ENCODE data around the gene LIN54. TPM values are rescaled to one million over a fixed set of nuclear protein-coding genes. Genes with fewer than 3 reads are reported as not detected.

The LIN54 gene
- 32.4 and 47.9 TPM in 2 replicates for total RNA-seq (2011; cell fraction: chromatin; rRNA removed; ENCODE audit: low replicate concordance)
- total RNA-seq (2011; cell fraction: nucleolus; rRNA removed): 13.2 and 15.8 TPM in 2 replicates
- total RNA-seq (2011; cell fraction: nucleoplasm; rRNA removed): 21.3 and 40.8 TPM in 2 replicates
- 14.3 and 15.4 TPM in 2 replicates for total RNA-seq (2014; rRNA removed)
- total RNA-seq (2014; rRNA removed; fragmentation: Illumina TruSeq; extraction: Trizol): 19.4 and 22.2 TPM in 2 replicates
- total RNA-seq (2015; rRNA removed; fragmentation: Illumina TruSeq; extraction: Trizol): 21.4 and 22.5 TPM in 2 replicates
- total RNA-seq (2021): 15.8 and 17.7 TPM in 2 replicates
- 17.3 and 22.2 TPM in 2 replicates for polyA plus RNA-seq (2011; rRNA removed)
- polyA plus RNA-seq (2011; cell fraction: cytosol; rRNA removed): 12.6 and 13.5 TPM in 2 replicates
- 11.7 and 11.9 TPM in 2 replicates for polyA plus RNA-seq (2011; cell fraction: nucleus; rRNA removed)
- polyA plus RNA-seq (2012): 9.6 and 9.8 TPM in 2 replicates
- polyA plus RNA-seq (2014; fragmentation: Illumina TruSeq; extraction: Trizol): 15.4 and 16.8 TPM in 2 replicates
- polyA plus RNA-seq (2014; fragmentation: Nextera tagmentation; extraction: Ambion mirVana): 1 to 10 TPM; 2.2 to 2.5 TPM
- polyA plus RNA-seq (2014; rRNA removed): 11.6 and 13.7 TPM in 2 replicates
- 53.0 and 63.6 TPM in 2 replicates for polyA minus RNA-seq (2011; rRNA and poly(A)+ RNA removed)
- polyA minus RNA-seq (2011; cell fraction: cytosol; rRNA and poly(A)+ RNA removed): 11.9 and 15.4 TPM in 2 replicates
- 17.5 and 23.4 TPM in 2 replicates for polyA minus RNA-seq (2011; cell fraction: nucleus; rRNA and poly(A)+ RNA removed)
- Bru-seq, nascent RNA: percentile 78 among the genes with signal in this experiment
- BruChase-seq, experiment 1, labeled RNA remaining after a 2-hour chase: percentile 85 among the genes with signal in this experiment
- BruChase-seq, experiment 2, labeled RNA remaining after a 6-hour chase: percentile 85 among the genes with signal in this experiment
- long read RNA-seq, experiment 1, full-length matches to known transcripts: 25 of 54 reads
- long read RNA-seq, experiment 1, partial matches to known transcripts: 11 of 54 reads
- long read RNA-seq, experiment 1, other reads (novel, unspliced or antisense): 18 of 54 reads
- long read RNA-seq, experiment 2, partial matches to known transcripts: 0 of 12 reads
- long read RNA-seq, experiment 2, other reads (novel, unspliced or antisense): 11 of 12 reads
- long read RNA-seq, experiment 3, partial matches to known transcripts: 0 of 6 reads
- long read RNA-seq, experiment 3, other reads (novel, unspliced or antisense): 2 of 6 reads

- H3K9ac ChIP-seq (ENCODE audit: insufficient read depth in 1 of 2, low read depth in 2 of 2, low read length in 2 of 2): peak within 1 kb of the TSS; percentile 85 to 93
- under 1% methylated on average over 36 of the region's 54 CpGs for WGBS (ENCODE audit: insufficient coverage, low coverage, missing lambda C conversion rate)
- no peaks in the 10 kb centered on the region for H3K36me3 ChIP-seq (ENCODE audit: control insufficient read depth, insufficient read depth, low read length)
- peaks cover 69% of the 10 kb centered on the region for H3K79me2 ChIP-seq (ENCODE audit: control insufficient read depth, insufficient read depth, low read length)
- in situ Hi-C loops (cut with MboI) (no loop called here), intact Hi-C loops (cut with micrococcal nuclease) (loop anchor here (5.0 to 10.0 kb wide), 2 partner anchors 252 to 636 kb away; partner anchors contain the start of gene HNRNPD)
- peaks cover 6 to 16% of the 10 kb centered on the region in 2 experiments; a peak in 3 of 5 replicates for H3K4me1 ChIP-seq (replicated peaks in 1 of 2; ENCODE audit: control insufficient read depth in 2 of 2, insufficient read depth in 2 of 2, low read length in 2 of 2)
- H3K27ac ChIP-seq (ENCODE audit: extremely low read depth, low read depth, low read length): peak within 1 kb of the TSS; percentile 87
- POLR2A ChIA-PET: interaction anchor here (0.9 to 2.9 kb wide), 6 partner anchors 11 to 527 kb away, joined by 3 to 14 read pairs (median 5); partner anchors contain the start of genes COPS4 and THAP9
- H3K27me3 ChIP-seq (ENCODE audit: control insufficient read depth in 2 of 2, insufficient read depth in 2 of 2, low read length in 2 of 2): no peaks in the 10 kb centered on the region
- no TSS peak for BruUV-seq (replicated peaks)
- peak within 1 kb of the TSS; percentile 87 for H3K4me3 ChIP-seq
- H3K9me3 ChIP-seq (replicated peaks; ENCODE audit: control insufficient read depth, insufficient read depth, low read depth, low read length): no peaks in the 10 kb centered on the region
- FAIRE-seq (peak; percentile 80), DNase-seq (ENCODE audit: extremely low read depth in 1 of 4, low spot score in 3 of 4) (peak; percentile 74 to 88 (median 80)), ATAC-seq (peak; percentile 63)
- peak within 1 kb of the TSS; percentile 77 for H2AFZ ChIP-seq (ENCODE audit: low read depth, low read length)
- peak within 1 kb of the TSS; percentile 92 for H3K4me2 ChIP-seq (ENCODE audit: insufficient read depth, low read length)
- CTCF ChIA-PET (ENCODE audit: low intra/inter-chr PET ratio): no interaction called here
- H3K9me1 ChIP-seq (ENCODE audit: control insufficient read depth, insufficient read depth, low read length): no peaks in the 10 kb centered on the region
- no peaks in the 10 kb centered on the region for H4K20me1 ChIP-seq (replicated peaks; ENCODE audit: control insufficient read depth, insufficient read depth, low read length)
- no peak for TF ChIP-seq ZNF282 (CRISPR knock-in tag; IDR thresholded peaks at IDR 0.05)
- TF ChIP-seq FIP1L1 (IDR thresholded peaks at IDR 0.05; ENCODE audit: low read depth, low read length, poor library complexity, severe bottlenecking): no peak
- TF ChIP-seq ZNF146 (CRISPR knock-in tag; IDR thresholded peaks at IDR 0.05; ENCODE audit: unreplicated experiment): no peak
- peak; percentile 85 for TF ChIP-seq POLR2G (IDR thresholded peaks at IDR 0.05; ENCODE audit: low read depth, low read length)
- TF ChIP-seq CBX2 (IDR thresholded peaks at IDR 0.05; ENCODE audit: insufficient read depth, low read length, poor library complexity, severe bottlenecking): no peak
- TF ChIP-seq, protein P1, sequence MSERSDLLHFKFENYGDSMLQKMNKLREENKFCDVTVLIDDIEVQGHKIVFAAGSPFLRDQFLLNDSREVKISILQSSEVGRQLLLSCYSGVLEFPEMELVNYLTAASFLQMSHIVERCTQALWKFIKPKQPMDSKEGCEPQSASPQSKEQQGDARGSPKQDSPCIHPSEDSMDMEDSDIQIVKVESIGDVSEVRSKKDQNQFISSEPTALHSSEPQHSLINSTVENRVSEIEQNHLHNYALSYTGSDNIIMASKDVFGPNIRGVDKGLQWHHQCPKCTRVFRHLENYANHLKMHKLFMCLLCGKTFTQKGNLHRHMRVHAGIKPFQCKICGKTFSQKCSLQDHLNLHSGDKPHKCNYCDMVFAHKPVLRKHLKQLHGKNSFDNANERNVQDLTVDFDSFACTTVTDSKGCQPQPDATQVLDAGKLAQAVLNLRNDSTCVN (CRISPR knock-in tag; IDR thresholded peaks at IDR 0.05): no peak
- TF ChIP-seq ZNF589 (CRISPR knock-in tag; IDR thresholded peaks at IDR 0.05; ENCODE audit: low read depth): no peak
- no peak for TF ChIP-seq KAT2B (IDR thresholded peaks at IDR 0.05; ENCODE audit: low read depth, low read length)
- no peak for TF ChIP-seq E2F3 (CRISPR knock-in tag; IDR thresholded peaks at IDR 0.05)
- no peak for TF ChIP-seq COPS2 (conservative IDR thresholded peaks at IDR 0.05)
- TF ChIP-seq, protein P2, sequence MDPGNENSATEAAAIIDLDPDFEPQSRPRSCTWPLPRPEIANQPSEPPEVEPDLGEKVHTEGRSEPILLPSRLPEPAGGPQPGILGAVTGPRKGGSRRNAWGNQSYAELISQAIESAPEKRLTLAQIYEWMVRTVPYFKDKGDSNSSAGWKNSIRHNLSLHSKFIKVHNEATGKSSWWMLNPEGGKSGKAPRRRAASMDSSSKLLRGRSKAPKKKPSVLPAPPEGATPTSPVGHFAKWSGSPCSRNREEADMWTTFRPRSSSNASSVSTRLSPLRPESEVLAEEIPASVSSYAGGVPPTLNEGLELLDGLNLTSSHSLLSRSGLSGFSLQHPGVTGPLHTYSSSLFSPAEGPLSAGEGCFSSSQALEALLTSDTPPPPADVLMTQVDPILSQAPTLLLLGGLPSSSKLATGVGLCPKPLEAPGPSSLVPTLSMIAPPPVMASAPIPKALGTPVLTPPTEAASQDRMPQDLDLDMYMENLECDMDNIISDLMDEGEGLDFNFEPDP (CRISPR knock-in tag; IDR thresholded peaks at IDR 0.05): no peak
- no peak for TF ChIP-seq SMC3 (conservative IDR thresholded peaks at IDR 0.05; ENCODE audit: insufficient read depth, low read depth, low read length)
- TF ChIP-seq RB1 (IDR thresholded peaks at IDR 0.05; ENCODE audit: low read depth): no peak
- TF ChIP-seq CHD1 (IDR thresholded peaks at IDR 0.05; ENCODE audit: low read length): peak; percentile 30
- no peak for TF ChIP-seq PHTF2 (CRISPR knock-in tag; IDR thresholded peaks at IDR 0.05)
Observed at GRCh38 chr4:83010522-83011318, at the start of gene LIN54. TSS of gene LIN54 (minus strand) at chr4:83010823. CDS start at chr4:82984844, 25,979 bp downstream.
